ENCODE data around the gene SIM2.

Gene SIM2

GRCh38 chr21:36796070-36796469, 97.2 kb downstream of the SIM2 start:
- no peak overlapping the region for H3K27ac ChIP-seq (replicated peaks)
- TF ChIP-seq GABPA (IDR thresholded peaks at IDR 0.05; ENCODE audit: low read depth) (no peak), POLR2AphosphoS5 (IDR thresholded peaks at IDR 0.05; ENCODE audit: low read depth) (no peak), CTCF (IDR thresholded peaks at IDR 0.05; ENCODE audit: insufficient read depth, low read length) (no peak), SPI1 (IDR thresholded peaks at IDR 0.05; ENCODE audit: borderline replicate concordance, low read depth) (no peak), REST (IDR thresholded peaks at IDR 0.05; ENCODE audit: insufficient replicate concordance, low read depth) (no peak)
- no peak overlapping the region for H3K4me3 ChIP-seq (replicated peaks; ENCODE audit: insufficient read depth, low read length)
- H3K27me3 ChIP-seq (ENCODE audit: insufficient read depth, poor library complexity, severe bottlenecking): no peaks in the 10 kb centered on the region
- no peak for DNase-seq (ENCODE audit: low read depth in 1 of 2, low spot score in 1 of 2)

- no peaks in the 10 kb centered on the region for H3K27me3 ChIP-seq (ENCODE audit: insufficient read depth, poor library complexity, severe bottlenecking)
- TF ChIP-seq SPI1 (IDR thresholded peaks at IDR 0.05; ENCODE audit: borderline replicate concordance, low read depth) (no peak), GABPA (IDR thresholded peaks at IDR 0.05; ENCODE audit: low read depth) (no peak), CTCF (IDR thresholded peaks at IDR 0.05; ENCODE audit: insufficient read depth, low read length) (no peak), POLR2AphosphoS5 (IDR thresholded peaks at IDR 0.05; ENCODE audit: low read depth) (no peak), REST (IDR thresholded peaks at IDR 0.05; ENCODE audit: insufficient replicate concordance, low read depth) (no peak)
- H3K27ac ChIP-seq (replicated peaks): no peak overlapping the region
- no peak overlapping the region for H3K4me3 ChIP-seq (replicated peaks; ENCODE audit: insufficient read depth, low read length)
- DNase-seq (ENCODE audit: low read depth in 1 of 2, low spot score in 1 of 2): no peak
Measured at GRCh38 chr21:36798491-36798890, 99.6 kb downstream of the SIM2 start.
